HepG2 (cell line): ENCODE results near the gene SEPHS2. TPM values are rescaled to one million over a fixed set of nuclear protein-coding genes. Genes with fewer than 3 reads are reported as not detected.

Experiments used
- ATF3 ChIP-seq: sonication (generic); formaldehyde crosslinking; IDR thresholded peaks from 2 replicates; pipeline ENCODE4 v1.4.0; 2020; ENCODE audit warnings: missing genetic modification reagents
- MBD4 ChIP-seq: IDR thresholded peaks from 2 replicates; pipeline ENCODE4 v1.6.1; 2012; ENCODE audit warnings: low read length, inconsistent platforms, borderline replicate concordance
- NCOR1 ChIP-seq: fragments of 200-600 bp; sonication (generic); IDR thresholded peaks from 2 replicates; pipeline ENCODE4 v1.7.0; 2017; ENCODE audit warnings: antibody characterized with exemption, low read length, borderline replicate concordance
- PATZ1 ChIP-seq: sonication (generic); formaldehyde crosslinking; IDR thresholded peaks from 2 replicates; pipeline ENCODE4 v1.4.0; 2020; ENCODE audit warnings: missing genetic modification reagents
- RCOR2 ChIP-seq: IDR thresholded peaks from 2 replicates; pipeline ENCODE4 v1.6.1; 2016; ENCODE audit warnings: missing biosample characterization, missing genetic modification reagents
- RFXANK ChIP-seq: IDR thresholded peaks from 2 replicates; pipeline ENCODE4 v1.6.1; 2016
- SOX5 ChIP-seq: IDR thresholded peaks from 2 replicates; pipeline ENCODE4 v1.6.1; 2016; ENCODE audit warnings: borderline replicate concordance
- SP5 ChIP-seq: IDR thresholded peaks from 2 replicates; pipeline ENCODE4 v1.6.1; 2016; ENCODE audit warnings: low read depth, borderline replicate concordance
- TCF12 ChIP-seq, 2 experiments: fragments of 450-650 bp in 1 of 2; sonication (generic) in 1 of 2; formaldehyde crosslinking in 1 of 2; IDR thresholded peaks; 2 replicates each; pipeline versions ENCODE4 v1.6.1 to v1.8.0; 2017 to 2022; ENCODE audit warnings: antibody characterized with exemption in 1 of 2, mild to moderate bottlenecking in 1 of 2, missing genetic modification reagents in 1 of 2, moderate library complexity in 1 of 2
- ZBTB43 ChIP-seq: sonication (generic); formaldehyde crosslinking; conservative IDR thresholded peaks from 2 replicates; pipeline ENCODE4 v1.4.0; 2020; ENCODE audit warnings: missing genetic modification reagents
- ZFP62 ChIP-seq: sonication (generic); formaldehyde crosslinking; IDR thresholded peaks from 2 replicates; pipeline ENCODE4 v1.4.0; 2020; ENCODE audit warnings: missing genetic modification reagents
- ZMYM4 ChIP-seq: sonication (generic); formaldehyde crosslinking; IDR thresholded peaks from 2 replicates; pipeline ENCODE4 v1.8.1; 2023; ENCODE audit warnings: mild to moderate bottlenecking, missing genetic modification reagents
- ZNF296 ChIP-seq: sonication (generic); formaldehyde crosslinking; conservative IDR thresholded peaks from 2 replicates; pipeline ENCODE4 v1.5.0; 2020; ENCODE audit warnings: mild to moderate bottlenecking, missing genetic modification reagents
- ZNF337 ChIP-seq: sonication (generic); formaldehyde crosslinking; IDR thresholded peaks from 2 replicates; pipeline ENCODE4 v1.5.1; 2020; ENCODE audit warnings: missing genetic modification reagents, low read depth, mild to moderate bottlenecking, borderline replicate concordance
- ZNF383 ChIP-seq: sonication (generic); formaldehyde crosslinking; IDR thresholded peaks from 2 replicates; pipeline ENCODE4 v1.4.0; 2020; ENCODE audit warnings: missing genetic modification reagents, mild to moderate bottlenecking, borderline replicate concordance
- ZNF430 ChIP-seq: sonication (generic); formaldehyde crosslinking; IDR thresholded peaks from 2 replicates; pipeline ENCODE4 v1.9.0; 2021; ENCODE audit warnings: mild to moderate bottlenecking, missing genetic modification reagents
- ZNF619 ChIP-seq: sonication (generic); formaldehyde crosslinking; IDR thresholded peaks from 2 replicates; pipeline ENCODE4 v1.4.0; 2020; ENCODE audit warnings: mild to moderate bottlenecking, missing genetic modification reagents
- polyA plus RNA-seq, 8 experiments: library from polyadenylated mRNA; depleted of rRNA in 3 of 8; stranded (reverse) in 7 of 8; unstranded in 1 of 8; fragments of >200 nt; fragmentation: Illumina TruSeq in 4 of 8; extraction: Trizol in 4 of 8; gene quantifications; 2 replicates each; pipeline versions ENCODE4 v1.2.1 to v1.2.3, GENCODE V29; 2011 to 2016; ENCODE audit warnings: low read depth in 4 of 8, missing spikeins in 1 of 8, mixed read lengths in 1 of 8; ENCODE audit not compliant: insufficient read depth in 1 of 8
- total RNA-seq, 5 experiments: library from RNA; depleted of rRNA; stranded (reverse); fragments of >200 nt; fragmentation: Illumina TruSeq; extraction: Trizol; gene quantifications; 2 replicates each; pipeline ENCODE4 v1.2.3, GENCODE V29; 2016; ENCODE audit warnings: low read depth in 1 of 5
- TF ChIP-seq, protein P1 (sequence below), 2 experiments: fragments of 450-650 bp in 1 of 2; sonication (generic) in 1 of 2; formaldehyde crosslinking in 1 of 2; IDR thresholded peaks; 2 replicates each; pipeline versions ENCODE4 v1.6.1 to v1.8.0; 2016 to 2022; ENCODE audit warnings: antibody characterized with exemption in 1 of 2, mild to moderate bottlenecking in 1 of 2, missing genetic modification reagents in 1 of 2

SEPHS2 gene
- total and polyA plus RNA-seq, 2 of the 13 experiments (the other 11 are each of a cell fraction or from before 2014, with no cell fraction given) = 20.7 to 127 TPM

- TF ChIP-seq TCF12 (IDR thresholded peaks at IDR 0.05) (no peak), TCF12 (CRISPR knock-in tag; IDR thresholded peaks at IDR 0.05) (peak; percentile 52; the same call in 1 of the 2 replicates), RFXANK (no peak), SOX5 (CRISPR knock-in tag) (no peak), ZNF296 (CRISPR knock-in tag) (no peak), ZMYM4 (CRISPR knock-in tag) (0 out of 2 replicates have a peak, but pooled peaks have one; percentile 20), ATF3 (no peak), RCOR2 (no peak), SP5 (no peak), MBD4 (no peak), ZBTB43 (CRISPR knock-in tag) (no peak), ZNF337 (CRISPR knock-in tag) (no peak), PATZ1 (peak; percentile 90), NCOR1 (no peak), ZNF430 (CRISPR knock-in tag) (no peak), ZNF383 (CRISPR knock-in tag) (no peak), ZFP62 (CRISPR knock-in tag) (no peak), ZNF619 (CRISPR knock-in tag) (no peak)
- TF ChIP-seq, protein P1, sequence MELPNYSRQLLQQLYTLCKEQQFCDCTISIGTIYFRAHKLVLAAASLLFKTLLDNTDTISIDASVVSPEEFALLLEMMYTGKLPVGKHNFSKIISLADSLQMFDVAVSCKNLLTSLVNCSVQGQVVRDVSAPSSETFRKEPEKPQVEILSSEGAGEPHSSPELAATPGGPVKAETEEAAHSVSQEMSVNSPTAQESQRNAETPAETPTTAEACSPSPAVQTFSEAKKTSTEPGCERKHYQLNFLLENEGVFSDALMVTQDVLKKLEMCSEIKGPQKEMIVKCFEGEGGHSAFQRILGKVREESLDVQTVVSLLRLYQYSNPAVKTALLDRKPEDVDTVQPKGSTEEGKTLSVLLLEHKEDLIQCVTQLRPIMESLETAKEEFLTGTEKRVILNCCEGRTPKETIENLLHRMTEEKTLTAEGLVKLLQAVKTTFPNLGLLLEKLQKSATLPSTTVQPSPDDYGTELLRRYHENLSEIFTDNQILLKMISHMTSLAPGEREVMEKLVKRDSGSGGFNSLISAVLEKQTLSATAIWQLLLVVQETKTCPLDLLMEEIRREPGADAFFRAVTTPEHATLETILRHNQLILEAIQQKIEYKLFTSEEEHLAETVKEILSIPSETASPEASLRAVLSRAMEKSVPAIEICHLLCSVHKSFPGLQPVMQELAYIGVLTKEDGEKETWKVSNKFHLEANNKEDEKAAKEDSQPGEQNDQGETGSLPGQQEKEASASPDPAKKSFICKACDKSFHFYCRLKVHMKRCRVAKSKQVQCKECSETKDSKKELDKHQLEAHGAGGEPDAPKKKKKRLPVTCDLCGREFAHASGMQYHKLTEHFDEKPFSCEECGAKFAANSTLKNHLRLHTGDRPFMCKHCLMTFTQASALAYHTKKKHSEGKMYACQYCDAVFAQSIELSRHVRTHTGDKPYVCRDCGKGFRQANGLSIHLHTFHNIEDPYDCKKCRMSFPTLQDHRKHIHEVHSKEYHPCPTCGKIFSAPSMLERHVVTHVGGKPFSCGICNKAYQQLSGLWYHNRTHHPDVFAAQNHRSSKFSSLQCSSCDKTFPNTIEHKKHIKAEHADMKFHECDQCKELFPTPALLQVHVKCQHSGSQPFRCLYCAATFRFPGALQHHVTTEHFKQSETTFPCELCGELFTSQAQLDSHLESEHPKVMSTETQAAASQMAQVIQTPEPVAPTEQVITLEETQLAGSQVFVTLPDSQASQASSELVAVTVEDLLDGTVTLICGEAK (IDR thresholded peaks at IDR 0.05) = no peak
- TF ChIP-seq, protein P1 (CRISPR knock-in tag; IDR thresholded peaks at IDR 0.05) = no peak
These were observed 49.6 kb downstream of the SEPHS2 start (continued) for GRCh38 chr16:30395992-30396585.
